GM23248 (cell line): ENCODE results near the gene GNG8. TPM values are rescaled to one million over a fixed set of nuclear protein-coding genes. Genes with fewer than 3 reads are reported as not detected.
A peak's percentile ranks its signal among the peaks of the same experiment; 100 is the strongest.

Experiments
- DNase-seq: peaks from one replicate; pipeline ENCODE4 v3.0.0-alpha.2; 2015
- H2AFZ ChIP-seq: fragments of 200-600 bp; sonication (generic); 2 replicates; pipeline ENCODE4 v1.6.1; 2016; ENCODE audit warnings: antibody characterized with exemption
- H3F3A ChIP-seq: fragments of 200-600 bp; sonication (generic); 2 replicates; pipeline ENCODE4 v1.6.1; 2016; ENCODE audit warnings: mild to moderate bottlenecking, antibody characterized with exemption, mixed run types; ENCODE audit not compliant: insufficient read depth
- H3K27ac ChIP-seq: fragments of 200-600 bp; sonication (generic); 2 replicates; pipeline ENCODE4 v1.5.1; 2016; ENCODE audit warnings: mild to moderate bottlenecking
- H3K27me3 ChIP-seq: fragments of 200-600 bp; sonication (generic); replicated peaks from 2 replicates; pipeline ENCODE4 v1.6.1; 2016; ENCODE audit warnings: mild to moderate bottlenecking; ENCODE audit not compliant: insufficient read depth
- H3K36me3 ChIP-seq: fragments of 200-600 bp; sonication (generic); 2 replicates; pipeline ENCODE4 v1.6.1; 2016; ENCODE audit warnings: low read depth, mild to moderate bottlenecking
- H3K4me1 ChIP-seq: fragments of 200-600 bp; sonication (generic); 2 replicates; pipeline ENCODE4 v1.6.1; 2016; ENCODE audit warnings: mild to moderate bottlenecking; ENCODE audit not compliant: insufficient read depth
- H3K4me2 ChIP-seq: fragments of 200-600 bp; sonication (generic); one replicate; pipeline ENCODE4 v1.6.1; 2016; ENCODE audit warnings: mild to moderate bottlenecking; ENCODE audit not compliant: unreplicated experiment
- H3K4me3 ChIP-seq: fragments of 200-600 bp; sonication (generic); 2 replicates; pipeline ENCODE4 v1.5.1; 2016; ENCODE audit warnings: mild to moderate bottlenecking
- H3K79me2 ChIP-seq: fragments of 200-600 bp; sonication (generic); 2 replicates; pipeline ENCODE4 v1.6.1; 2016; ENCODE audit warnings: mild to moderate bottlenecking; ENCODE audit not compliant: insufficient read depth
- H3K9ac ChIP-seq: fragments of 200-600 bp; sonication (generic); 2 replicates; pipeline ENCODE4 v1.6.1; 2016; ENCODE audit warnings: mild to moderate bottlenecking
- H3K9me2 ChIP-seq: fragments of 200-600 bp; sonication (generic); 2 replicates; pipeline ENCODE4 v1.6.1; 2016; ENCODE audit warnings: mixed run types, mild to moderate bottlenecking, moderate library complexity; ENCODE audit not compliant: insufficient read depth
- H3K9me3 ChIP-seq: fragments of 200-600 bp; sonication (generic); one replicate; pipeline ENCODE4 v1.6.1; 2017; ENCODE audit warnings: low read depth
- H4K20me1 ChIP-seq: fragments of 200-600 bp; sonication (generic); 2 replicates; pipeline ENCODE4 v1.6.0; 2016; ENCODE audit not compliant: insufficient read depth
- EZH2 ChIP-seq: fragments of 200-600 bp; sonication (generic); IDR thresholded peaks from 2 replicates; pipeline ENCODE4 v1.6.1; 2018; ENCODE audit warnings: antibody characterized with exemption, mild to moderate bottlenecking; ENCODE audit not compliant: insufficient read depth, poor library complexity, severe bottlenecking
- EZH2phosphoT487 ChIP-seq: fragments of 200-600 bp; sonication (generic); IDR thresholded peaks from 2 replicates; pipeline ENCODE4 v1.6.1; 2018; ENCODE audit warnings: antibody characterized with exemption, moderate library complexity, mild to moderate bottlenecking, low read depth; ENCODE audit not compliant: insufficient read depth
- WGBS, 2 experiments: methylation state at CpG; one replicate each; pipeline ENCODE4 v1.1.6; 2015 to 2017; ENCODE audit warnings: low lambda C conversion rate in 2 of 2, low coverage in 1 of 2; ENCODE audit errors: missing lambda C conversion rate in 2 of 2; 5-methylcytosine and 5-hydroxymethylcytosine counted together
- in situ Hi-C: fragments of 300-500 bp; cut with MboI; formaldehyde crosslinking; loops from 2 replicates; pipeline ENCODE4 v1.15.0; 2020
- polyA plus RNA-seq: library from polyadenylated mRNA; unstranded; fragments of >200 nt; fragmentation: Nextera tagmentation; extraction: Ambion mirVana; gene quantifications from 2 replicates; pipeline ENCODE4 v1.2.1, GENCODE V29; 2016
- total RNA-seq: library from RNA; depleted of rRNA; stranded (reverse); fragments of >200 nt; shearing (Covaris generic); gene quantifications from 2 replicates; pipeline ENCODE4 v1.2.3, GENCODE V29; 2014

The GNG8 gene
- total and polyA plus RNA-seq, 2 experiments from 2014 or later = not detected

- DNase-seq = no peak
- Histone ChIP-seq H4K20me1 (no peaks in the 10 kb centered on the region; the same call in 1 of the 2 replicates), H3K4me3 (peak within 1 kb of the TSS; percentile 100), H3F3A (0 out of 2 replicates have a peak, but pooled peaks cover 3% of the 10 kb centered on the region), H3K27ac (peak within 1 kb of the TSS; percentile 92), H3K9ac (peak within 1 kb of the TSS; percentile 90), H2AFZ (peak within 1 kb of the TSS; percentile 89), H3K36me3 (peaks cover 9% of the 10 kb centered on the region; the same call in 1 of the 2 replicates), H3K79me2 (peaks cover 54% of the 10 kb centered on the region), H3K4me1 (peaks cover 21% of the 10 kb centered on the region), H3K9me2 (no peaks in the 10 kb centered on the region), H3K9me3 (no peaks in the 10 kb centered on the region), H3K27me3 (no peaks in the 10 kb centered on the region), H3K4me2 (peak within 1 kb of the TSS; percentile 84)
- TF ChIP-seq EZH2phosphoT487 (no peak), EZH2 (no peak)
- in situ Hi-C loops = no loop called here
- WGBS, 2 experiments = 1% methylated on average over 28 to 51 of the region's 51 CpGs
Observed at GRCh38 chr19:46601318-46602224, 34.4 kb downstream of the GNG8 start, which contains the start of gene CALM3. Gene CALM3, plus strand, starts transcription at chr19:46601330. Its CDS starts 105 bp downstream, at chr19:46601435.

GRCh38 chr19:46600384-46601317, 35.4 kb downstream of the GNG8 start:
- in situ Hi-C loops = no loop called here
- H3K79me2 ChIP-seq = peaks cover 44% of the 10 kb centered on the region
- peak overlapping the region; percentile 100 for H3K4me3 ChIP-seq
- H3K4me1 ChIP-seq = peaks cover 21% of the 10 kb centered on the region
- peak overlapping the region; percentile 92 for H3K27ac ChIP-seq
- H3K4me2 ChIP-seq = peak overlapping the region; percentile 80
- DNase-seq = peak; percentile 97
- no peaks in the 10 kb centered on the region for H3K9me2 ChIP-seq
- WGBS, 2 experiments = 1% methylated on average over 60 to 88 of the region's 93 CpGs
- no peaks in the 10 kb centered on the region for H3K9me3 ChIP-seq
- peak overlapping the region; percentile 89 for H2AFZ ChIP-seq
- H3F3A ChIP-seq = no peaks in the 10 kb centered on the region
- TF ChIP-seq EZH2 (no peak), EZH2phosphoT487 (no peak)
- H3K27me3 ChIP-seq = no peaks in the 10 kb centered on the region
- no peaks in the 10 kb centered on the region for H3K36me3 ChIP-seq
- H3K9ac ChIP-seq = peak overlapping the region; percentile 90
- no peaks in the 10 kb centered on the region; the same call in 1 of the 2 replicates for H4K20me1 ChIP-seq

GRCh38 chr19:46599716-46600373, 36.2 kb downstream of the GNG8 start:
- peak overlapping the region; percentile 80 for H3K4me2 ChIP-seq
- H3K27me3 ChIP-seq = no peaks in the 10 kb centered on the region
- H3K9me3 ChIP-seq = no peaks in the 10 kb centered on the region
- H2AFZ ChIP-seq = peak overlapping the region; percentile 89
- H3K9ac ChIP-seq = peak overlapping the region; percentile 90
- in situ Hi-C loops = no loop called here
- H3K27ac ChIP-seq = peak overlapping the region; percentile 92
- no peaks in the 10 kb centered on the region; the same call in 1 of the 2 replicates for H4K20me1 ChIP-seq
- no peaks in the 10 kb centered on the region for H3F3A ChIP-seq
- no peak for TF ChIP-seq EZH2
- TF ChIP-seq EZH2phosphoT487 = no peak
- WGBS, 2 experiments = 50% methylated on average over 9 of the region's 9 CpGs
- DNase-seq = no peak
- no peaks in the 10 kb centered on the region for H3K36me3 ChIP-seq
- H3K9me2 ChIP-seq = no peaks in the 10 kb centered on the region
- H3K79me2 ChIP-seq = peaks cover 36% of the 10 kb centered on the region
- H3K4me3 ChIP-seq = peak overlapping the region; percentile 100
- peaks cover 21% of the 10 kb centered on the region for H3K4me1 ChIP-seq
